Activated T-cell treated with anti-CD3 and anti-CD28 coated beads, Interleukin-2, amount 50 U/mL, for 48 hours (primary cell): ENCODE measurements around the gene MKNK2.
"Not testable (repeated sequence)": the region's sequence is repeated elsewhere in the genome, so short reads cannot be mapped to it uniquely, and the experiment has no call there.

Source experiments
- DNase-seq, 2 experiments: peaks; one replicate each; pipeline ENCODE4 v3.0.0-alpha.2; 2020

MKNK2 gene

DNA sequence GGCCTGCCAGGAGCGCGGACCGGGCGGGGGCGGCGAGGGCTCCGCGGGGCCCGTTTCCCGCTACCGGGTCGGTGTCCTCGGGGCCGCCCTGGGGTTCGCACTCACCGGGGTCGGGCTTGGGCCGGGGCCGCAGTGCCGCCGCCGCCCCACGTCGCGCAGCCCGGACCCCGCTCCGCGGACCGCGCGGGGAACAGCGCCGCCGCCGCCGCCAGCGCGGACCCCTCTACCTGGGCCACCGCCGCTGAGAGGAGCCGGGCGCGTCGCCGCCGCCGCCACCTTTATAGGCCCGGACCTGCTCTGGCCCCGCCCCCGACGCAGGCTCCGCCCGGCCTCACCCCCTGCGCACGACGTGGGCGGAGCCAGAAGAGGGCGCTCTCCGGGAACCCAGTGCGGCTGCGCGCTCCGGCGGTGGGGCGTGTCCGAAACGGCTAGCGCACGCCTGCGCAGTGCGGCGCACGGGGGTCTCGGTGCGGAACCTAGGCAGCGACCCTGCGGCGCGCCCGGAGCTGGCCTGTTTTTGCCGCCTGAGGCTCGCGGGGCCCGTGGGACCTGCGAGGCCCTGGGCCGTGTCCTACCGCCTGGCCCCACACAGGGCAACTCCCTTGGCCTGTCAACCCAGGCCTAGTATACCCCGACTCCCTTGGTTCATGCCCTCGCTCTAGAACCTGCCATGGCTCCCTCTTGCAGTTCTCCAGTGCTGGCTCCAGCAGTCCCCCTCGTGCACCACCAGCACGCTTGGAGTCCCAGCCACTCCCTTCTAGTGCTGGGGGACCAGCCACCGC is at the start of gene MKNK2:
Gene MKNK2 (minus strand): TSS at position 254 of the 782 bp plus-strand sequence. CDS start 393 bp downstream, outside the sequence.
- peak; percentile 97 to 98 for DNase-seq

DNA sequence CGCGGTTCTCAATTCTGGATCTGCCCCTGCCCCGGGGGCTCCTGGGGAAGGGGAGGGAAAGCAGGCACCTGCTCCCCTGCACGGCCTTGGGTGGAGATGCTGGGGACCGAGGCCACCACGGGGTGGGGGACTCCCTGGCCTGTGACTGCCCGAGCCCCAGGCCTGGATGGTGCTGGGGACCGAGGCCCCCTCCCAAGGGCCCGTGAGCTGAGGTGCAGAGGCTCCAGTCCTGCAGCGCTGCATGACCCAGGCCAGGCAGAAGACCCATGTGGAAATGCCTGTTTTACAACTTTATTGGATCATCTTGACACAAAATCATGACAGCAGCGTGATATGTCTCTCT is 49.6 kb upstream of the MKNK2 start:
- no peak for DNase-seq

DNA sequence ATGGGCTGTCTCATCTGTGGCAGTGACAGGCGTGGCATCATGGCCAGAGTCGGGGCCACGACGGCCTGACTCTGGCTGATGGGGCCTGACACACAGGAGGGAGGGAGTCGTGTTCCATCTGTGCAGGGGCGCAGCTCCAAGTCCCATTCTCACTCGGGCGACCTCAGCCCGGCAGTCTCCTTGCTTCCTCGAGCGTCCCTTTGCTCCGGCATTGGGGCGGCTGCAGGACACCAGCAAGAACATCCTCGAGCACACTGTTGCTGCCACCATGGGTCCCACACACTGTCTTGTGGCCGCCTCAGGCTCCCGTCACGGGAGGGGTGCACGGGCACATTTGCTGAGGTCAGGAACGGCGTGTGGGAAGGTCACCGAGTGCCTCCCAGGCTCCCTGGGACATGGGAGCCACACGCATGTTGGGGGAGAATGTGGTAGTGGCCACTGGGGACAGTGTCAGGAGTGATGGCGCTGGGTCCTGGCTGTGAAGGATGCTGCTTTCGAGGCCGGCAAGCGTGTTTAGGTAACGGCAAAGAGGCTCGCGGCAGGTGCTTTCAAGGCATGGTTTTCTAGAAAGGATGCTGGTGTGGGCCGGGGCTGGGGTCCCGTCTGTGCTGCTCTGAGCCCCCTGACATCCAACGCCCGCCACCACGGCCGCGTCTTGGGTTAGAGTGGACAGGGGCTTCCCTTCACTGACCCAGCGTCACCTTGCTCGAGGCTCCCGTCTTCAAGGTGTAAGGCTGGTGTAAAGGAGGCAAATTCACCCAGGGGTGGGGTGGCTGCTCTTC is 49.1 kb upstream of the MKNK2 start:
- DNase-seq: no peak

DNA sequence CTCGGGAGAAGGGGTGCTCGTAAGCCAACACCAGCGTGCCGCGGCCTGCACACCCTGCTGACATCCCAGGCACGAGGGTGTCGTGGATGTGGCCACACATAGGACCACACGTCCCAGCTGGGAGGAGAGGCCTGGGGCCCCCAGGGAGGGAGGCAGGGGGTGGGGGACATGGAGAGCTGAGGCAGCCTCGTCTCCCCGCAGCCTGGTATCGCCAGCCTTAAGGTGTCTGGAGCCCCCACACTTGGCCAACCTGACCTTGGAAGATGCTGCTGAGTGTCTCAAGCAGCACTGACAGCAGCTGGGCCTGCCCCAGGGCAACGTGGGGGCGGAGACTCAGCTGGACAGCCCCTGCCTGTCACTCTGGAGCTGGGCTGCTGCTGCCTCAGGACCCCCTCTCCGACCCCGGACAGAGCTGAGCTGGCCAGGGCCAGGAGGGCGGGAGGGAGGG is 48.0 kb upstream of the MKNK2 start:
- DNase-seq: no peak

DNA sequence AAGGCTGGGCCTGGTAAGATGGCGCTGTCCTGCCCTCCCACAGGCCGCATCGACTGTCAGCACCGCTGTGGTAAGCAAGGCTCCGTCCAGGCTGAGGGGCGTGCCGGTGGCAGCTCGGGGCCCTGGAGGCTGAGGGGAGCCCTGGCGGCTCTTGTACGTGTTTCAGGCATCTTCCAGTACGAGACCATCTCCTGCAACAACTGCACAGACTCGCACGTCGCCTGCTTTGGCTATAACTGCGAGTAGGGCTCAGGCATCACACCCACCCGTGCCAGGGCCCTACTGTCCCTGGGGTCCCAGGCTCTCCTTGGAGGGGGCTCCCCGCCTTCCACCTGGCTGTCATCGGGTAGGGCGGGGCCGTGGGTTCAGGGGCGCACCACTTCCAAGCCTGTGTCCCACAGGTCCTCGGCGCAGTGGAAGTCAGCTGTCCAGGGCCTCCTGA is 46.9 kb upstream of the MKNK2 start:
- no peak for DNase-seq

DNA sequence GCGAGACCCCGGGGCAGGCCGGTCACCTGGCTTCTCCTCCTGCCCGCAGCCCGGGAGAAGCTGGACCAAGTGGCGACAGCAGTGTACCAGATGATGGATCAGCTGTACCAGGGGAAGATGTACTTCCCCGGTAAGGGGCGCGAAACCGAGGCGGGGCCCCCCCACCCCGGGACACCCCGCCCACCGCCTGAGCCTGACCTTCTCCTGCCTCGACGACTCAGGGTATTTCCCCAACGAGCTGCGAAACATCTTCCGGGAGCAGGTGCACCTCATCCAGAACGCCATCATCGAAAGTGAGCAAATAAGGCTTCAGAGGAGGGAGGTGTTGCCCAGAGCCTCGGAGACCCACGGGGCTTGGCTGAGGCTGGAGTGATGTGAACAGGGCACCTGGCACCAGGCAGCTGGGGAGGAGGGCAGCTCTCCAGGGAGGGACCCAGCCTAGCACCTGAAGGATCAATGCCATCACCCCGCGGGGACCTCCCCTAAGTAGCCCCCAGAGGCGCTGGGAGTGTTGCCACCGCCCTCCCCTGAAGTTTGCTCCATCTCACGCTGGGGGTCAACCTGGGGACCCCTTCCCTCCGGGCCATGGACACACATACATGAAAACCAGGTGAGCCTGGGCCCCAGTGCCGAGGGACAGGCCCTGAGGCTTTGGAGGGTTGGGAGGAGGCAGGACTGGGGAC is 46.3 kb upstream of the MKNK2 start:
- DNase-seq: peak; percentile 62 to 67

DNA sequence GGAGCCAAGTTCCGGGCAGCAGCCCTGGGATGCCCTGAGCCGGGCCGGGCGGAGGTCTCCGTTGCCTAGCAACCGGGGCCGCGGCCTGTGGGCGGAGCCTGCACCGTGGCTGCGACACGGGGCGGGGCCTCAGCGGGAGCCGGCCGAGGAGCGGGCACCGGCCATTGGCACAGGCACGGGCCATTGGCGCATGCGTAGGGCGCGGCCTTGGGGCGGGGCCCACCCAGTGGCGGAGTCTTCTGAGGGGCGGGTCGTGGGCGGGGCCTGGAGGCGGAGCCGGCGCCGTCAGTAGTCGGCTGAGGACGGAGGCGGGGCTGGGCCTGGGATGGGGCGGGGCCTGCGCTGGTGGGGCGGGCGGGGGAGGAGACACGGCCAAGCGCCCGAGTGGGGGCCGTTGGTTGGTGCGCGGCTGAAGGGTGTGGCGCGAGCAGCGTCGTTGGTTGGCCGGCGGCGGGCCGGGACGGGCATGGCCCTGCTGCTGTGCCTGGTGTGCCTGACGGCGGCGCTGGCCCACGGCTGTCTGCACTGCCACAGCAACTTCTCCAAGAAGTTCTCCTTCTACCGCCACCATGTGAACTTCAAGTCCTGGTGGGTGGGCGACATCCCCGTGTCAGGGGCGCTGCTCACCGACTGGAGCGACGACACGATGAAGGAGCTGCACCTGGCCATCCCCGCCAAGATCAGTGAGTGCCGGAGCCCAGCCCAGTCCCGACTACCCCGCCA is 45.6 kb upstream of the MKNK2 start, which contains the start of gene IZUMO4:
Gene IZUMO4 (plus strand): TSS at position 436 of the 723 bp plus-strand sequence. CDS start 31 bp downstream, at position 467.
- peak; percentile 100 for DNase-seq

DNA sequence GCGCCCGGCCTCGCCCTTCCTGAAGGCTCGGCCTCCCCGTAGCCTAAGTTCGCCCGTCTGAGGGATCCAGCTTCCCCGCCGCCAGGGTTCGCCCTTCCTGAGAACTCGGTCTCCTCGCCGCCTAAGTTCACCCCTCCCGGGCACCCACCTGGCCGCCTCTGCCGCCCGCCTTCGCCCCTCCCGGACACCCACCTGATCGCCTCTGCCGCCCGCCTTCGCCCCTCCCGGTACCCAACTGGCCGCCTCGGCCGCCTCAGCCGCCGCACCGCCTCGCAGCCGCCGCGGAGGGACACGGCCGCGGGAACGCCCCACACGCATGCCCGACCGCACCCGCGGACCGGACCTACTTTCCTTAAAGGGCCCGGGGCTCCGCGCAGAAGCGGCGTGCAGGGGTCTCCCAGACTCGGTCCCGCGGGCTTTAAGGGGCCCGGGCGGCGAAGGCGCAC is 45.0 kb upstream of the MKNK2 start, which contains the start of gene MOB3A:
Gene MOB3A (minus strand): TSS at position 293 of the 446 bp plus-strand sequence. CDS start 17,766 bp downstream, outside the sequence.
- DNase-seq: no peak

DNA sequence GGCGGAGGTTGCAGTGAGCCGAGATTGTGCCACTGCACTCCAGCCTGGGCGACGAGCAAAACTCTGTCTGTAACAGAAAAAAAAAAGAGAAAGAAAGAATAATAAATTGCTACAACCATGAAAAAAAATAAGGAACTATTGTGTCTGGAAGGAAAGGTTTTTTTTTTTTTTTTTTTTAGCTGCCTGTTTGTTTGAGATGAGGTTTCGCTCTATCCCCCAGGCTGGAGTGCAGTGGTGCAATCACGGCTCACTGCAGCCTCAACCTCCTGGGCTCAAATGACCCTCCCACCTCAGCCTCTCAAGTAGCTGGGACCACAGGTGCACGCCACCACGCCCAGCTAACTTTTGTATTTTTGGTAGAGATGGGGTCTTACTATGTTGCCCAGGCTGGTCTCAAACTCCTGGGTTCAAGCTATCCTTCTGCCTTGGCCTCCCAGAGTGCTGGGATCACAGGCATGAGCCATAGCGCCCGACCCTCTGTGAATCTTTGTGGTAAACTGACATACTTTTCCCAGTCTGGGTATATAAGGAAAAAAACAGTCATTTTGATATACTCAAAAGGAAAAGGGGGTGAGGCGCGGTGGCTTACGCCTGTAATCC is 41.0 kb upstream of the MKNK2 start:
- not testable (repeated sequence) for DNase-seq

DNA sequence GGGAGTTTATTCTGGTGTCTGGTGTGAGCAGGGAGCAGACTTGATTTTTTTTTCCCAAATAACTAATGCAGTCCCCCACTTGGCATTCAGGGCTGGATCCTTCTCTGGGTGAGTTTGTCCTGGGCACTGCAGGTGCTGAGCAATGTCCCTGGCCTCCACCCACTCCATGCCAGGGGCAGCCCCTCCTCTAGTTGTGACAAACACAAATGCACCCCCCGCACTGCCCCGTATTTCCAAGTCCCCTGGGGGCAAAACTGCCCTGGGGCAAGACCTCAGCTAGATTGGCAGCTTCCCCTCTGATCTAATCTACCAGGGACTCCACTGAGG is 38.6 kb upstream of the MKNK2 start:
- no peak for DNase-seq

DNA sequence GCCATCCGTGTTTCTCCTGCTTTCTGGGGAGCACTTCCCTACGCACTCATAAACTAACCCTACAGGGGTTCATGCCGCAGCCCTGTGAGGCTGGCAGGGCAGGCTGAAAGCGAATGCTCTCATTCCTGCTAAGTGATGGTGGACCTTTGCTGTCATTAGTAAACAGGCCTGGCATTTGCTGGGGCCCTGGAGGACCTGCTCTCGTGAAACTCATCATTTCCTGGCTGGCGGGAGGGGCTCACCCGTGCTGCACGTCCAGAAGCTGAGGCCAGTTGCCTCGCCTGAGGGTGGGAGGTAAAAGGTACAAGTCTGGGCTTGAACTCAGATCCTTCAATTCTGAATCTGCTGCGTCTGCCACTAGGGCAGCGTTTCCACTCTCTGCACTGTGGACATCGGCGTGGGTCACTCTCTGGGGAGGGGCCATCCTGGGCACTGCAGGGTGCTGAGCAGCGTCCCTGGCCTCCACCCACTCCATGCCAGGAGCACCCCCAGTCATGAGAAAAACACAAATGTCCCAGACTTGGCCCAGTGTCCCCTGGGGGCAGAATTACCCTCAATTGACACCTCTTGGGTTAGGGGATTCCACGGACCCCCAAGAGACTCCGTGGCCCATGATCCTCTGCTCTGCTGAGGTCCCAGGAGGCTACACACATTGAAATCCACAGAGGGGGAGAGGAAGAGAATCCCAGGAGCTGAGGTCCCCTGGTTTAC is 38.1 kb upstream of the MKNK2 start:
- DNase-seq: no peak

DNA sequence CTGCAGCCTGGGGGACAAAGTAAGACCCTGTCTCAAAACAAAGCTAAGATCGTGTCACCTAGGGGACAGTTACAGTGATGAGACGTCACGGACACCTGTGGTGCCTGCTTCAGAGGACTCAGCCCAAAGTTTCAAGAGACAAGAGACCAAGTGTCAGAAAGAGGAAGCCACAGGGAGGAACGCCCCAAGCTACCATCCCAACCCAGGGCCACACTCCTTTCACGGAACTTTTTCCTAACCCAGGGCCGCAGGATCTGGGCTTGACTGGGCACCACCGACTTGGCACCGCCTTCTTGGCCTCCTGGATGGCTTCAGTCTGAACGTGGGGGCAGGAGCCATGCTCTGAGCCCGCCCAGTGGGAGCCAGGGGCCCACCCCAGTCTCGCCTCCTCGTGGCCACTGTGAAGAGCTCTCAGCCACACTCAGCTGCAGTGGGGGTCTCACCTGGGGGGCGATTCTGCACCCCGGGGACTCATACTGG is 36.6 kb upstream of the MKNK2 start:
- DNase-seq: peak in 1 of 2 experiments; percentile 57

DNA sequence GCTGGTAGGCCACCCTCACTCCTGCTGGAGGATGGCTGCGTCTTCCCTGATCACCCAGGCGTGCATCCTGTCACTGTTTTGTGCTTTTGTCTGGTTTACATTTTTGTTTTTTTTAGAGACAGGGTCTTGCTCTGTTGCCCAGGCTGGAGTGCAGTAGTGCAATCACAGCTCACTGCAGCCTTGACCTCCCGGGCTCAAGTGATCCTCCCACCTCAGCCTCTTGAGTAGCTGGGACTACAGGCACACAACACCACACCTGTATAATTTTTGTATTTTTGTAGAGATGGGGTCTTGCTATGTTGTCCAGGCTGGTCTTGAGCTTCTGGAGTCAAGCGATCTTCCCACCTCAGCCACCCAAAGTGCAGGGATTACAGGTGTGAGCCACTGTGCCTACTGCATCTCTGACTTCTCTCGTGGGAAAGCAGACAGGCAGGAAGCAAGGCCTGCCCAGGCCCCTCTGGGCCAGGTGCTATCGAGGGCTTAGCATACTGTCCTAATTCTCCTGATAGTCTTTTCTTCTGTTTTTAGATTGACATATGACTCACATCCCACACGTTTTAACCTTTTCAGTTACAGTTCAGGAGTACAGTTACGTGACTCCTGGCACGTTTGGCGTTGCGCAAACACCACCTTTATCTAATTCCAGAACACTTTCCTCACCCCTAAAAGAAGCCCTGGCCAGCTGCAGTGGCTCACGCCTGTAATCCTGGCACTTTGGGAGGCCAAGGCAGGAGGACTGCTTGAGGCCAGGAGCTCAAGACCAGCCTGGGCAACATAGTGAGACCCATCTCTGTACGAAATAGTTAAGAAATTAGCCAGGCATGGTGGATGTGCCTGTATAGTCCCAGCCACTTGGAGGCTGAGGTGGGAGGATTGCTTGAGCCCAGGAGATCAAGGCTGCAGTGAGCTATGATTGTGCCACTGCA is 35.9 kb upstream of the MKNK2 start:
- DNase-seq: peak; percentile 73 to 74

DNA sequence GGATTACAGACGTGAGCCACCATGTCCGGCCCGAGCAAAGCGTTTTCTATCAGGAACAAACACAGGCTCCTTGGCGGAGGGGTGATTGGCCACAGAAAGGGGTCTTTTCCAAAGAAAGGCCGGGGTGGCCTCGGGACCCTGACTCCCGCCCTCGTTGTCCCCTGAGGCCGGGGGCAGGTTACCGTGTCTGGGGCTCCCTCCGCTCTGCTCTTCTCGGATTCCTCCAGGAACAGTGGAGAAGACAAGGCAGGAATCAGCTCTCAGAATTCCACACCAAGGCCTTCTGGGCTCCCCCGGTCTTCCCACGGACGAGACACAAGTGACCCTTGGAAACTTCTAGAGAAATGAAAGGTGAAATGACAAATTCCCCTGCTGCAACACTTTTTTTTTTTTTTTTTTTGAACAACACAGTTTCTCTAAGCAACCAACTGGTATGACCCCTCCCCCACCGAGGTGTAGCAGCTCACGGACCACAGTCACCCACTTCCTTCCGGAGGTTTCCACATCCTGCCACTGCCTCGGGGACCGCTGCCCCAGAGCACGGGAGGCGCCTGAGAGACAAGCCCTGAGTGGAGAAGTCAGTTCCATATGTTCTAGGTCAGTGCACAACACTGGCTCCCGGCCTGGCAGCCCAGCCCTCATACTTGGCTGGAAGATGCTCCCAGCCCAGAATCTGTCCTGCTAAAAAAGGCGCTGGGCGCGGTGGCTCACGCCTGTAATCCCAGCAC is 34.1 kb upstream of the MKNK2 start:
- peak; percentile 90 to 92 for DNase-seq

DNA sequence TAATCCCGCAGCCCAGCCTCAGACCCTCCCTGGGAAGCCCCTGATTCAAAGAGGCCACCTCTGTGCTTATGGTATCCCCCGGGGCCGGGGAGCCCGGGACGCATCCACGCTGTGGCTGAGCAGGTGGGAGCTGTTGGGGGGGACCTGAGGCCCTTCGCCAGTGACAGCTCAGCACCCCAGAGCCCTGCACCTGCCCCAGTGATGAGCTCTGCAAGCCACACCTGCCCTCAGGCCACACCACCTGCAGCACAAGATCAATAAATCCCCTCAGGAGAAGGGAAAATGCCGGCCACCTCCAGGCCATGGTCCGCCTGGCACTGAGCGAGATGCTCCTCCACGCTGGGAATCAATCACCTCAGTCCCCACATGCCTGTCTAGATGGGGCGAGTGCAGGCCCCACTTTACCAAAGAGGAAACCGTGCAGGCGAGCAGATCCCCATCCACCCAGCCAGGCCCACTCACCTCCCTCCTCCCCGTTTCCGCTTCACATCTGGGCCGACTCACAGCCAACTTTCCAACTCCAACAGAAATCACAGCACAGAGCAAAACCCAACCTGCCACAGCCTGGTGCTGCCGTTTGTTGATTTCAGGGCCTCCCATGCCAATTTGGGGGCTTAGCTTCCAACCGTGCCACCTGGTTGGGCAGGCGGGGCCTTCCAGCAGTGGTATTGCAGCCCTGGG is 32.3 kb upstream of the MKNK2 start:
- peak; percentile 77 for DNase-seq

DNA sequence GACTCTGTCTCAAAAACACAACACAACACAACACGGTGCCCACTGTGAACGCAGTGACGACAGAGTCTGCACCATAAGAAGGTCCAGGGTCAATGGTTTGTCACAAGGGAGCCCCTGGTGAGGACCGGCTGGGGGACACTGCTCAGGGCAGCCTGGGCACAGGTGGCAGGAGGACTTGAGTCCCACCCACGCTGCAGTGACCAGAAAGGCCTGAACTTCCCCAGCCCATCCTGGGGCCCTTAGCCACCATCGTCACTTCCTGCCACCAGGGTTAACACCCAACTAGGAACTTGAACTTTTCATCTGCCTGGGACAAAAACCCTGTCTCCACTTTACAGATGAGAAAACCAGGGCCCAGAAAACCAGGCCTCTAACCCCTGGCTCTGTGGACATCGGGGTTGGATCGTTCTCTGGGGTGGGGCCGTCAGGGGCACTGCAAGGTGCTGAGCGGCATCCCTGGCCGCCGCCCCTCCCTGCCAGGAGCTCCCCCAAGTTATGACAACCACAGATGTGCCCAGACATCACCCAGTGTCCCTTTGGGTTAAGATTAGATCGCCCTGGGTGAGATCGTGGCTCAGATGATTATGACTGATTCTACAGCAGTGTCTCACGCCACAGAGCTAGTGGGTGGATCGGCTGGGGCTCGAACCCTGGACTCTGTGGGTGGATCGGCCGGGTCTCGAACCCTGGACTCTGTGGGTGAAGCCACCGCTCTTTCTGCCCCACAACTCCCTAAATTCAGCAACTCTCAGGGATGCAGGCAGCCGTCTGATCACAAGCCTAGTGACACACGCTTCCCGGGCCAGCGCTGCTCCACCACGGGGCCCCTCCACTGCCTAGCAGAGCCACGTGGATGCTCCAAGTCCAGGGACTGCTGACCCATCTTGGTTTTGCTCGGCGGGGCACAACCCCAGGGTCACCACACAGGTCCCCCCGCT is 31.1 kb upstream of the MKNK2 start:
- DNase-seq: peak; percentile 69 to 70

DNA sequence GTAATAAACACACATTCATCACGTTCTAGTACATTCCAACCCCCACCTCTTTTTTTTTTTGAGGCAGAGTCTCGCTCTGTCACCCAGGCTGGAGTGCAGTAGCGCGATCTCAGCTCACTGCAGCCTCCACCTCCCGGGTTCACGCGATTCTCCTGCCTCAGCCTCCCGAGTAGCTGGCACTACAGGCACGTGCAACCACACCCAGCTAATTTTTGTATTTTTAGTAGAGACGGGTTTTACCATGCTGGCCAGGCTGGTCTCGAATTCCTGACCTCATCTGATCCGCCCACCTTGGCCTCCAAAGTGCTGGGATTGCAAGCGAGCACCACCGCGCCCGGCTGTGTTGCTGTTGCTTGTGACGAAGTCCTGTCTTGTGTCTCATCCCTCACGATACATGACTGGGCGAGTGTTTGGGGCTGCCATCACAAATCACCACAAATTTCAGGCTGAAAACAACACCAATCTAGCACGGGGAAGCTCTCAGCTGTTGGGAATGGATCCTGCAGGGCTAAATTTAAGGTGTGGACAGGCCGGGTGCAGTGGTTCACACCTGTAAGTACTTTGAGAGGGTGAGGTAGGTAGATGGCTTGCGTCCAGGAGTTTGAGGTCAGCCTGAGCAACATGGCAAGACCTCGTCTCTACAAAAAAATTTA is 29.4 kb upstream of the MKNK2 start:
- DNase-seq: peak in 1 of 2 experiments; percentile 31
